Smooth muscle cell (in vitro differentiated cells): ENCODE measurements around the gene SLC49A3. TPM values are rescaled to one million over a fixed set of nuclear protein-coding genes. Genes with fewer than 3 reads are reported as not detected.
A peak's percentile ranks its signal among the peaks of the same experiment; 100 is the strongest.

Experiments used
- DNase-seq: peaks from one replicate; lab custom pipeline; 2025; ENCODE audit not compliant: unreplicated experiment; lab: John Stamatoyannopoulos, UW
- H2AFZ ChIP-seq: fragments of 200-600 bp; sonication (generic); 2 replicates; pipeline ENCODE4 v1.6.0; 2016; ENCODE audit warnings: antibody characterized with exemption, low read depth, mild to moderate bottlenecking
- H3F3A ChIP-seq: fragments of 200-600 bp; sonication (generic); 2 replicates; pipeline ENCODE4 v1.6.0; 2017; ENCODE audit warnings: antibody characterized with exemption, low read depth
- H3K27ac ChIP-seq: fragments of 200-600 bp; sonication (generic); 2 replicates; pipeline ENCODE4 v1.5.1; 2016; ENCODE audit warnings: low read depth, mild to moderate bottlenecking
- H3K27me3 ChIP-seq: fragments of 200-600 bp; sonication (generic); 2 replicates; pipeline ENCODE4 v1.6.1; 2016; ENCODE audit warnings: low read depth, mild to moderate bottlenecking
- H3K36me3 ChIP-seq: fragments of 200-600 bp; sonication (generic); 2 replicates; pipeline ENCODE4 v1.5.1; 2016; ENCODE audit warnings: low read depth
- H3K4me1 ChIP-seq: fragments of 200-600 bp; sonication (generic); 2 replicates; pipeline ENCODE4 v1.5.1; 2016; ENCODE audit warnings: low read depth
- H3K4me2 ChIP-seq: fragments of 200-600 bp; sonication (generic); 2 replicates; pipeline ENCODE4 v1.6.0; 2016; ENCODE audit warnings: mild to moderate bottlenecking
- H3K4me3 ChIP-seq: fragments of 200-600 bp; sonication (generic); 2 replicates; pipeline ENCODE4 v1.5.1; 2016; ENCODE audit warnings: mild to moderate bottlenecking
- H3K79me2 ChIP-seq: fragments of 200-600 bp; sonication (generic); 2 replicates; pipeline ENCODE4 v1.6.0; 2016; ENCODE audit warnings: low read depth, mild to moderate bottlenecking
- H3K9ac ChIP-seq: fragments of 200-600 bp; sonication (generic); 2 replicates; pipeline ENCODE4 v1.6.0; 2016; ENCODE audit warnings: low read depth
- H3K9me3 ChIP-seq: fragments of 200-600 bp; sonication (generic); replicated peaks from 2 replicates; pipeline ENCODE4 v1.5.1; 2016; ENCODE audit warnings: low read depth
- H4K20me1 ChIP-seq: fragments of 200-600 bp; sonication (generic); 2 replicates; pipeline ENCODE4 v1.6.0; 2016; ENCODE audit warnings: low read depth
- CTCF ChIP-seq: fragments of 200-600 bp; sonication (generic); IDR thresholded peaks from 2 replicates; pipeline ENCODE4 v1.5.1; 2017; ENCODE audit warnings: borderline replicate concordance, mild to moderate bottlenecking, antibody characterized with exemption; ENCODE audit not compliant: insufficient read depth, poor library complexity, severe bottlenecking
- WGBS: methylation state at CpG from one replicate; pipeline ENCODE4 v1.1.7; 2016; ENCODE audit warnings: low lambda C conversion rate; 5-methylcytosine and 5-hydroxymethylcytosine counted together
- polyA plus RNA-seq: library from polyadenylated mRNA; unstranded; fragments of >200 nt; fragmentation: Nextera tagmentation; extraction: Ambion mirVana; gene quantifications from 2 replicates; pipeline ENCODE4 v1.2.1, GENCODE V29; 2016
- total RNA-seq: library from RNA; depleted of rRNA; stranded (reverse); fragments of >200 nt; gene quantifications from 2 replicates; pipeline ENCODE4 v1.2.3, GENCODE V29; 2014

SLC49A3 gene
- total and polyA plus RNA-seq, 2 experiments from 2014 or later, result 26.4 to 40.2 TPM

- Histone ChIP-seq H3K27ac (peak overlapping the region; percentile 35), H3K4me3 (peak overlapping the region; percentile 60), H4K20me1 (no peaks in the 10 kb centered on the region), H3K36me3 (no peaks in the 10 kb centered on the region), H2AFZ (peak overlapping the region; percentile 69), H3K4me2 (peak overlapping the region; percentile 98), H3F3A (no peaks in the 10 kb centered on the region), H3K9ac (no peak overlapping the region), H3K9me3 (no peaks in the 10 kb centered on the region), H3K4me1 (peaks cover 5% of the 10 kb centered on the region), H3K79me2 (peaks cover 4% of the 10 kb centered on the region), H3K27me3 (no peaks in the 10 kb centered on the region)
- peak; percentile 28 for DNase-seq
- WGBS, result 5% methylated on average over 17 of the region's 62 CpGs
- TF ChIP-seq CTCF, result no peak
Observed at GRCh38 chr4:680928-681645, 7.9 kb downstream of the SLC49A3 start.

GRCh38 chr4:680551-680927 lies 8.4 kb downstream of the SLC49A3 start:
- H3K27me3 ChIP-seq, result no peaks in the 10 kb centered on the region
- H3K4me1 ChIP-seq, result peaks cover 6% of the 10 kb centered on the region
- peak overlapping the region; percentile 69 for H2AFZ ChIP-seq
- H3F3A ChIP-seq, result no peaks in the 10 kb centered on the region
- H4K20me1 ChIP-seq, result no peaks in the 10 kb centered on the region
- WGBS, result 60% methylated on average over 17 of the region's 17 CpGs
- TF ChIP-seq CTCF, result no peak
- peak overlapping the region; percentile 98 for H3K4me2 ChIP-seq
- H3K36me3 ChIP-seq, result no peaks in the 10 kb centered on the region
- no peaks in the 10 kb centered on the region for H3K79me2 ChIP-seq
- DNase-seq, result no peak
- H3K9ac ChIP-seq, result no peak overlapping the region
- peak overlapping the region; percentile 35 for H3K27ac ChIP-seq
- H3K9me3 ChIP-seq, result no peaks in the 10 kb centered on the region
- peak overlapping the region; percentile 60 for H3K4me3 ChIP-seq

GRCh38 chr4:680091-680490 lies 8.9 kb downstream of the SLC49A3 start:
- no peak for DNase-seq
- peak overlapping the region; percentile 98 for H3K4me2 ChIP-seq
- peaks cover 1% of the 10 kb centered on the region for H3K79me2 ChIP-seq
- no peaks in the 10 kb centered on the region for H3K9me3 ChIP-seq
- H3F3A ChIP-seq, result no peaks in the 10 kb centered on the region
- peak overlapping the region; percentile 35 for H3K27ac ChIP-seq
- H3K4me3 ChIP-seq, result no peak overlapping the region
- WGBS, result 96% methylated on average over 9 of the region's 9 CpGs
- peaks cover 11% of the 10 kb centered on the region for H3K4me1 ChIP-seq
- TF ChIP-seq CTCF, result no peak
- H2AFZ ChIP-seq, result no peak overlapping the region
- no peak overlapping the region for H3K9ac ChIP-seq
- no peaks in the 10 kb centered on the region for H4K20me1 ChIP-seq
- H3K36me3 ChIP-seq, result no peaks in the 10 kb centered on the region
- H3K27me3 ChIP-seq, result no peaks in the 10 kb centered on the region

GRCh38 chr4:679629-680028 lies 9.3 kb downstream of the SLC49A3 start:
- no peak for TF ChIP-seq CTCF
- 88% methylated on average over 11 of the region's 11 CpGs for WGBS

More at GRCh38 chr4:679629-680028, 9.3 kb downstream of the SLC49A3 start:
- Histone ChIP-seq H3K9me3 (no peaks in the 10 kb centered on the region), H3K36me3 (no peaks in the 10 kb centered on the region), H3K79me2 (peaks cover 6% of the 10 kb centered on the region), H2AFZ (no peak overlapping the region), H3K27me3 (no peaks in the 10 kb centered on the region), H3K9ac (no peak overlapping the region), H3F3A (no peaks in the 10 kb centered on the region), H3K4me1 (peaks cover 15% of the 10 kb centered on the region), H3K4me3 (no peak overlapping the region), H3K4me2 (no peak overlapping the region), H4K20me1 (no peaks in the 10 kb centered on the region), H3K27ac (no peak overlapping the region)
- DNase-seq, result no peak
